ENCODE results near the gene ZC3H10.

The ZC3H10 gene

DNA sequence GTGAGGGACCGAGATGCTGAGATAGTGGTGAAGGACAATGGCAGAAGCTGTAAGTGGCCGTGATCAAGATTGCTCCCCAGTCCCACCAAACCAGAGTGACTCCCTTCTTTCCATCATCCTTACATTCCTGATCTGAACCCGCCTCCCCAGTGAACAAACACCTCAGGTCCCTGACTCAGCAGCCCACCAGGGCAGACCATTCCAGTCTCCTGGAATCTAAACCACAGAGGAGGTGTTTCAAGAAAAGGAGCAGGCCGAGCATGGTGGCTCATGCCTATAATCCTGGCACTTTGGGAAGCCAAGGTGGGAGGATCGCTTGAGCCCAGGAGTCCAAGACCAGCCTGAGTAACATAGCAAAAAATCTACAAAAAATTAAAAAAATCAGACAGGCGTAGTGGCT is 31.5 kb upstream of the ZC3H10 start:
- peaks cover 7% of the 10 kb centered on the region for H3K27me3 Mint-ChIP-seq
- DNase-seq (no peak), ATAC-seq (no peak)
- H3K4me3 Mint-ChIP-seq = no peak overlapping the region
- no peak overlapping the region for H3K27ac Mint-ChIP-seq
- H3K4me1 Mint-ChIP-seq = no peaks in the 10 kb centered on the region
- no peaks in the 10 kb centered on the region for H3K9me3 Mint-ChIP-seq

GRCh38 chr12:56087220-56087619 is 30.8 kb upstream of the ZC3H10 start:
- no peak for ATAC-seq
- H3K27me3 Mint-ChIP-seq = peaks cover under 1% of the 10 kb centered on the region
- no peaks in the 10 kb centered on the region for H3K4me1 Mint-ChIP-seq
- H3K27ac Mint-ChIP-seq = no peak overlapping the region
- H3K4me3 Mint-ChIP-seq = no peak overlapping the region
- H3K9me3 Mint-ChIP-seq = no peaks in the 10 kb centered on the region
- no peak for DNase-seq

GRCh38 chr12:56097738-56098137 is 20.3 kb upstream of the ZC3H10 start:
- ATAC-seq (no peak), DNase-seq (no peak)
- Mint-ChIP-seq H3K4me3 (no peak overlapping the region), H3K27me3 (no peaks in the 10 kb centered on the region), H3K27ac (no peak overlapping the region), H3K4me1 (peaks cover 19% of the 10 kb centered on the region), H3K9me3 (no peaks in the 10 kb centered on the region)

DNA sequence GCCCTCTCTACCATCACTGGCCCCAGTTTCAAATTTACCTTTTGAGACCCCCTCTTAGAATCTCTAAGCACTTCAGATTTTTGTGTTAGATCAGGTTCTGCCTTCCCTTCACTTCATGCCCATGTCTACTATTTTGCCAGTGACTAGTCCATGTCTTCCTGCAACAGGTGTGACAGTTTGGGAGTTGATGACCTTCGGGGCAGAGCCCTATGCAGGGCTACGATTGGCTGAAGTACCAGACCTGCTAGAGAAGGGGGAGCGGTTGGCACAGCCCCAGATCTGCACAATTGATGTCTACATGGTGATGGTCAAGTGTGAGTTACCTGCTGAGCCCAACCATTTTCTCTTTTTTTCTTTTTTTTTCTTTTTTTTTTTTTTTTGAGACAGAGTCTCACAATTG is 19.5 kb upstream of the ZC3H10 start:
- Mint-ChIP-seq H3K4me1 (peaks cover 28% of the 10 kb centered on the region), H3K4me3 (no peak overlapping the region), H3K27ac (no peak overlapping the region), H3K27me3 (no peaks in the 10 kb centered on the region), H3K9me3 (no peaks in the 10 kb centered on the region)
- ATAC-seq = no peak
- DNase-seq = no peak

- H3K9me3 Mint-ChIP-seq = no peaks in the 10 kb centered on the region
- H3K27ac Mint-ChIP-seq = no peak overlapping the region
These were observed 18.3 kb upstream of the ZC3H10 start for GRCh38 chr12:56099787-56100186.

GRCh38 chr12:56101045-56101444 is 17.0 kb upstream of the ZC3H10 start:
- Mint-ChIP-seq H3K4me1 (peaks cover 42% of the 10 kb centered on the region), H3K9me3 (no peaks in the 10 kb centered on the region), H3K27ac (peak overlapping the region in 1 of 2 donors; percentile 14), H3K27me3 (no peaks in the 10 kb centered on the region), H3K4me3 (no peak overlapping the region)
- ATAC-seq (no peak), DNase-seq (no peak)

More at GRCh38 chr12:56099787-56100186, 18.3 kb upstream of the ZC3H10 start:
- ATAC-seq (no peak), DNase-seq (no peak)
- Mint-ChIP-seq H3K4me3 (no peak overlapping the region), H3K4me1 (peaks cover 34% of the 10 kb centered on the region), H3K27me3 (no peaks in the 10 kb centered on the region)

DNA sequence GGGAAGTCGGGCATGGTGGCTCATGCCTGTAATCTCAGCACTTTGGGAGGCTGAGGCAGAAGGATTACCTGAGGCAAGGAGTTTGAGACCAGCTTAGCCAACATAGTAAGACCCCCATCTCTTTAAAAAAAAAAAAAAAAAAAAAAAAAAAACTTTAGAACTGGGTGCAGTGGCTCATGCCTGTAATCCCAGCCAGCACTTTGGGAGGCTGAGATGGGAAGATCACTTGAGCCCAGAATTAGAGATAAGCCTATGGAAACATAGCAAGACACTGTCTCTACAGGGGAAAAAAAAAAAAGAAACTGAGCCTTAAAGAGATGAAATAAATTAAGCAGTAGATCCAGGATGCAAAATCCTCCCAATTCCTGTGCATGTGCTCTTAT is 15.4 kb upstream of the ZC3H10 start:
- peak overlapping the region; percentile 96 to 97 for H3K4me3 Mint-ChIP-seq
- H3K27ac Mint-ChIP-seq = peak overlapping the region in 1 of 2 donors; percentile 98
- no peaks in the 10 kb centered on the region for H3K27me3 Mint-ChIP-seq
- peaks cover 56% of the 10 kb centered on the region for H3K4me1 Mint-ChIP-seq
- ATAC-seq = no peak
- H3K9me3 Mint-ChIP-seq = no peaks in the 10 kb centered on the region
- DNase-seq = no peak

DNA sequence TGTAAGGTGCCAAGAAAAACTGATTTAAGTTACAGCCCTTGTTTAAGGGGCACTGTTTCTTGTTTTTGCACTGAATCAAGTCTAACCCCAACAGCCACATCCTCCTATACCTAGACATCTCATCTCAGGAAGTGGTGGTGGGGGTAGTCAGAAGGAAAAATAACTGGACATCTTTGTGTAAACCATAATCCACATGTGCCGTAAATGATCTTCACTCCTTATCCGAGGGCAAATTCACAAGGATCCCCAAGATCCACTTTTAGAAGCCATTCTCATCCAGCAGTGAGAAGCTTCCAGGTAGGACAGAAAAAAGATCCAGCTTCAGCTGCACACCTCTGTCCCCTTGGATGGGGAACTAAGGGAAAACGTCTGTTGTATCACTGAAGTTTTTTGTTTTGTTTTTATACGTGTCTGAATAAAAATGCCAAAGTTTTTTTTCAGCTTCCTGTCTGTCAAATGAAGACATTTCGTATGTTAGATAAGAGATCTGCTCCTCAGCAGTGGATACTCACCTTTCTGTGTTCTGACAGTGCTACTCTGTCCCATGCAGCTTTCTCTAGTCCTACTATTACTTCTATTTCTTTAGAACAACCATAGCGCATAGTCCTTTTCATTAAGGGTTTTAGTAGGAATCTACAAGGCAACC is 14.9 kb upstream of the ZC3H10 start:
- peaks cover 56% of the 10 kb centered on the region for H3K4me1 Mint-ChIP-seq
- H3K4me3 Mint-ChIP-seq = peak overlapping the region; percentile 96 to 97
- no peaks in the 10 kb centered on the region for H3K9me3 Mint-ChIP-seq
- DNase-seq (peak; percentile 27 to 41), ATAC-seq (peak; percentile 33)
- no peaks in the 10 kb centered on the region for H3K27me3 Mint-ChIP-seq
- peak overlapping the region; percentile 98 for H3K27ac Mint-ChIP-seq

DNA sequence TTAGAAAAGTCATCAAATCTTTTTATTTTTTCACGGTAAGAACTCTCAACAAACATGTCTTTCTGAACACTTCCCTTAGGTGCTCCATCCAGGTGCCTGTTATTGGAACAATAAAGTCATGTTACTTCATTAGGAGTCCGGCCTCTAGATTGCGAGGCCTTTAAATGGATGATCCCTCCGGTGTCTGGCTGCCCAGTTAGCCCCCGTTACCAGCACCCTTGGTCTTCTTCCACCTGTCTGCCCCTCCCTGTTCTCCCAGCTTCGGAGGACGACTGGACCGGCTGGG is 14.3 kb upstream of the ZC3H10 start:
- Mint-ChIP-seq H3K27me3 (no peaks in the 10 kb centered on the region), H3K4me3 (peak overlapping the region; percentile 96 to 97), H3K4me1 (peaks cover 56% of the 10 kb centered on the region), H3K9me3 (no peaks in the 10 kb centered on the region), H3K27ac (peak overlapping the region; percentile 98)
- ATAC-seq (no peak), DNase-seq (no peak)

GRCh38 chr12:56104109-56104814 is 13.8 kb upstream of the ZC3H10 start, which contains the start of gene PA2G4:
TSS of gene PA2G4 (plus strand) at chr12:56104559. CDS start at chr12:56104738, 179 bp downstream.
- H3K27ac Mint-ChIP-seq = peak within 1 kb of the TSS; percentile 98
- peak; percentile 99 to 100 for DNase-seq
- H3K4me3 Mint-ChIP-seq = peak within 1 kb of the TSS; percentile 96 to 97
- peak; percentile 95 for ATAC-seq
- no peaks in the 10 kb centered on the region for H3K27me3 Mint-ChIP-seq
- H3K9me3 Mint-ChIP-seq = no peaks in the 10 kb centered on the region
- H3K4me1 Mint-ChIP-seq = peaks cover 56% of the 10 kb centered on the region

- Mint-ChIP-seq H3K27me3 (no peaks in the 10 kb centered on the region), H3K27ac (peak overlapping the region; percentile 98), H3K4me1 (peaks cover 56% of the 10 kb centered on the region), H3K9me3 (no peaks in the 10 kb centered on the region), H3K4me3 (peak overlapping the region; percentile 96 to 97)
- ATAC-seq = peak; percentile 19
- no peak for DNase-seq
These were observed 13.1 kb upstream of the ZC3H10 start for GRCh38 chr12:56104815-56105608.

- no peaks in the 10 kb centered on the region for H3K27me3 Mint-ChIP-seq
- ATAC-seq (no peak), DNase-seq (no peak)
- H3K27ac Mint-ChIP-seq = peak overlapping the region; percentile 98
- no peaks in the 10 kb centered on the region for H3K9me3 Mint-ChIP-seq
- H3K4me3 Mint-ChIP-seq = peak overlapping the region; percentile 96 to 97
- H3K4me1 Mint-ChIP-seq = peaks cover 58% of the 10 kb centered on the region
These were observed 12.5 kb upstream of the ZC3H10 start for GRCh38 chr12:56105609-56105902.

- DNase-seq = no peak
- no peak for ATAC-seq
- Mint-ChIP-seq H3K4me1 (peaks cover 47% of the 10 kb centered on the region), H3K4me3 (peak overlapping the region; percentile 24 to 52), H3K27me3 (no peaks in the 10 kb centered on the region), H3K27ac (peak overlapping the region in 1 of 2 donors; percentile 85), H3K9me3 (no peaks in the 10 kb centered on the region)
These were observed 10.8 kb upstream of the ZC3H10 start for GRCh38 chr12:56107242-56107641.

DNA sequence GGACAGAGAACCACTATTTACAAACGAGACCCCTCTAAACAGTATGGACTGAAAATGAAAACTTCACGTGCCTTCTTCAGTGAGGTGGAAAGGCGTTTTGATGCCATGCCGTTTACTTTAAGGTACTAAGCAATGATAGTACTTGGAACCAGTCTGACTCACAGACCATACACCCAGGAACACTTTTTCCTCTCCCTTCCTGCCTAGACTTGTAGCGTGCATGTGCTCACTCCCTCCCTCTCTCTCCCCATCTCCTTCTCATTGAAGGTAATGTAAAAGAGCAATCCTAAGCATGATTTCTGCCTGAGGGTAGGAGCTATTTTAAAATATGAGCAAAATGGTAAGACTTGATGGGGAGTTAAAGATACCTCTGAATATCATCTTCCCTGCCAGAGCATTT is 7.5 kb upstream of the ZC3H10 start:
- no peaks in the 10 kb centered on the region for H3K27me3 Mint-ChIP-seq
- H3K4me1 Mint-ChIP-seq = peaks cover 25% of the 10 kb centered on the region
- no peak overlapping the region for H3K27ac Mint-ChIP-seq
- DNase-seq (no peak), ATAC-seq (no peak)
- no peaks in the 10 kb centered on the region for H3K9me3 Mint-ChIP-seq
- no peak overlapping the region for H3K4me3 Mint-ChIP-seq

DNA sequence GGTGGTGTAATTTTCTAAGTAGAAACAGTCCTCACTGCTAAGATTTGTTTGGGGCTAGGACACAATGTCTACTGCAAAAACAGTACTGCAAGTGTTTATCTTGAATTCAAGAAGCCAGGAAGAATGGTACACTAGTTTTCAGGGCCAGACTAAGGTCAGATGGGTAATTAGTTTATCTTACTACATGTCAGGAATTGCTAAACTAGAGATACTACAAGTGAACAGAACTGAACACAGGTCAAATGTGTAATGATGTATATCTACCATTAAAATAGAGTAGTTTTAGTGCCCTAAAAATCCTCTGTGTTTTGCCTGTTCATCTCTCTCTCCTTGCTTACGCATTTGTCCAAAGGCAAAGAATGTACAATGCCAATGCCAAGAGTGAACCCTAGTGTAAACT is 4.0 kb upstream of the ZC3H10 start:
- no peak for ATAC-seq
- Mint-ChIP-seq H3K27me3 (no peaks in the 10 kb centered on the region), H3K9me3 (no peaks in the 10 kb centered on the region), H3K4me1 (peaks cover 13% of the 10 kb centered on the region), H3K27ac (no peak overlapping the region), H3K4me3 (no peak overlapping the region)
- DNase-seq = no peak

DNA sequence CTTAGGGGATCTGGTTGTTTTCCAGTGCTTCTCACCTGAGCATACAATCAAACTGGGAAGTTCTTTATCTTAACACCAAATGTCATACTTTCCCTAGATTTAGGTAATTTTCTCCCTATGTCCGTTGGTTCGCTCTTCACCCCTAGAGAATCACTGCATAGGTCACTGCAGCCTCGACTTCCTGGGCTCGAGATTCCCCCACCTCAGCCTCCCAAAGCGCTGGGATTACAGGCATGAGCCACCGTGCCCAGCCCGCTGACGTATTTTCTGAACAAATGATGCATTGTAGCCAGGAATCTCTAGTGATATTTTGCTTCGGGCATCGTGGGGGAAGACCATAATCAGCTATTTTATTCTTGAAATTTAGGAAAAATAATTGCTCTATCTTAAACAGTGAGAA is 2.7 kb upstream of the ZC3H10 start:
- Mint-ChIP-seq H3K4me1 (peaks cover 26% of the 10 kb centered on the region), H3K27me3 (no peaks in the 10 kb centered on the region), H3K27ac (peak overlapping the region; percentile 97 to 100), H3K4me3 (peak overlapping the region; percentile 93 to 98), H3K9me3 (no peaks in the 10 kb centered on the region)
- no peak for ATAC-seq
- no peak for DNase-seq

Data from stimulated activated naive CD8-positive, alpha-beta T cell treated with anti-CD3 and anti-CD28 coated beads, Interleukin-15, amount 100 ng/mL, for 72 hours (primary cell).